Body of pancreas (tissue), 4 donors: ENCODE data around the gene PSMD1.

Source experiments
- CTCF ChIP-seq, 7 experiments: fragments of 450-650 bp in 4 of 7; fragments of 200-600 bp in 3 of 7; sonication (generic) in 3 of 7; IDR thresholded peaks; one replicate each; pipeline ENCODE4 v1.5.1; 2016 to 2019; ENCODE audit warnings: antibody characterized with exemption in 7 of 7
- POLR2A ChIP-seq, 3 donors: fragments of 450-650 bp; IDR thresholded peaks; one replicate each; pipeline ENCODE4 v1.6.1; 2016; ENCODE audit warnings: antibody characterized with exemption in 3 of 3, mild to moderate bottlenecking in 2 of 3

- TF ChIP-seq CTCF (IDR thresholded peaks at IDR 0.05) (no peak), POLR2A (IDR thresholded peaks at IDR 0.05) (no peak)
These were observed 119.4 kb downstream of the PSMD1 start for GRCh38 chr2:231176066-231176465.
